ENCODE results near the gene MALAT1.
A peak's percentile ranks its signal among the peaks of the same experiment; 100 is the strongest.
"Not testable (repeated sequence)": the region's sequence is repeated elsewhere in the genome, so short reads cannot be mapped to it uniquely, and the experiment has no call there.

The MALAT1 gene

DNA sequence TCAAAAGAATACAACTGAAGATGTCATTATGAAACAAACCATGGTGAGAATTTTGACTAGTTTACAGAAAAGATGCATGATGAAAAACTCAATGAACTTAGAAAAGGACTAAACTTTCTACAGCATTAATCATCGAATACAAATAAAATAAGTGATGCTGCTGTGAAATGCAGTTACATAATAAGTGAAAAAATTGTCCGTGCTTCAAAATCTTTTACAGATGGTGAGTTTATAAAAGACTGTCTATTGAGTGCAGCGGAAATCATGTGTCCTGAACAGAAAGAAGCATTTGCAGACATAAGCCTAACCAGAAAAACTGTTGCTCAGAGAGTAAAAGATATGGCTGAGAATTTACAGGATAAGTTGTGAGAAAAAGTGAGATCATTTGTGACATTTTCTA, 42.4 kb upstream of the MALAT1 start:
- H3K9me3 Mint-ChIP-seq, result peaks cover 36% of the 10 kb centered on the region
- peaks cover 28% of the 10 kb centered on the region for H3K4me1 Mint-ChIP-seq

DNA sequence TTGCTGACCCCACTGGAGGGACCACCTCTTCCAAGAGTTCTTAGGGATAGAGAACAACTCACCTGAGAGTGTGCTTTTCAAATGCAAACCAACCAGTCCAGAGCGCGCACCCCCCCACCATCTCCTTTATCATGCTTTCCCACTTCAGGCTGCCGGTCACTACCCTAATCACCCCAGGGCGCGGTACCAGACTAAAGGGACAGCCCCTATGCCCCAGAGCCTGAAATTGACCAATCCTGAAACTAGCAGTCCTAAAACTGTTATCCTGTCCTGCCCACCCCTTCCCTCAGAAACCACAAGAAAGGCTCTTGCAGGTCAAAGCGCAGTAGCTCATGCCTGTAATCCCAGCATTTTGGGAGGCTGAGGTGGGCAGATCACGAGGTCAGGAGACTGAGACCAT, 39.3 kb upstream of the MALAT1 start:
- Mint-ChIP-seq H3K4me3 (no peak overlapping the region), H3K27ac (no peak overlapping the region), H3K27me3 (ENCODE audit: low read depth, poor library complexity) (peaks cover 14% of the 10 kb centered on the region), H3K4me1 (peaks cover 28% of the 10 kb centered on the region), H3K9me3 (peaks cover 25% of the 10 kb centered on the region), H3K36me3 (ENCODE audit: low read depth) (peaks cover 20% of the 10 kb centered on the region)
- TF ChIP-seq, protein P1, sequence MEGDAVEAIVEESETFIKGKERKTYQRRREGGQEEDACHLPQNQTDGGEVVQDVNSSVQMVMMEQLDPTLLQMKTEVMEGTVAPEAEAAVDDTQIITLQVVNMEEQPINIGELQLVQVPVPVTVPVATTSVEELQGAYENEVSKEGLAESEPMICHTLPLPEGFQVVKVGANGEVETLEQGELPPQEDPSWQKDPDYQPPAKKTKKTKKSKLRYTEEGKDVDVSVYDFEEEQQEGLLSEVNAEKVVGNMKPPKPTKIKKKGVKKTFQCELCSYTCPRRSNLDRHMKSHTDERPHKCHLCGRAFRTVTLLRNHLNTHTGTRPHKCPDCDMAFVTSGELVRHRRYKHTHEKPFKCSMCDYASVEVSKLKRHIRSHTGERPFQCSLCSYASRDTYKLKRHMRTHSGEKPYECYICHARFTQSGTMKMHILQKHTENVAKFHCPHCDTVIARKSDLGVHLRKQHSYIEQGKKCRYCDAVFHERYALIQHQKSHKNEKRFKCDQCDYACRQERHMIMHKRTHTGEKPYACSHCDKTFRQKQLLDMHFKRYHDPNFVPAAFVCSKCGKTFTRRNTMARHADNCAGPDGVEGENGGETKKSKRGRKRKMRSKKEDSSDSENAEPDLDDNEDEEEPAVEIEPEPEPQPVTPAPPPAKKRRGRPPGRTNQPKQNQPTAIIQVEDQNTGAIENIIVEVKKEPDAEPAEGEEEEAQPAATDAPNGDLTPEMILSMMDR (IDR thresholded peaks at IDR 0.05), result no peak
- DNase-seq, result no peak

More for the DNA sequence above, 42.4 kb upstream of the MALAT1 start:
- peaks cover 27% of the 10 kb centered on the region for H3K36me3 Mint-ChIP-seq (ENCODE audit: low read depth)
- TF ChIP-seq, protein P1 (IDR thresholded peaks at IDR 0.05), result no peak
- H3K27me3 Mint-ChIP-seq (ENCODE audit: low read depth, poor library complexity), result peaks cover 14% of the 10 kb centered on the region
- no peak overlapping the region for H3K27ac Mint-ChIP-seq
- H3K4me3 Mint-ChIP-seq, result peak overlapping the region; percentile 45
- no peak for DNase-seq

DNA sequence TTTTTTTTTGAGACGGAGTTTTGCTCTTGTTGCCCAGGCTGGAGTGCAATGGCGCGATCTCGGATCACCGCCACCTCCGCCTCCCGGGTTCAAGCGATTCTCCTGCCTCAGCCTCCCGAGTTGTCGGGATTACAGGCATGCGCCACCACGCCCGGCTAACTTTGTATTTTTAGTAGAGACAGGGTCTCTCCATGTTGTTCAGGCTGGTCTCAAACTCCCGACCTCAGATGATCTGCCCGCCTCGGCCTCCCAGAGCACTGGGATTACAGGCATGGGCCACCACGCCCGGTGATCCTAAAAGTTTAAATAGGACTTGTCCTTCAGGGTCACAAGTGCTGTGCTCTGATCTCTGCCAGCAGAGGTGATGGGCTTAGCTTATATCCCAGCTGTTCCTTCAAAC, 33.4 kb upstream of the MALAT1 start:
- H3K9me3 Mint-ChIP-seq; DNase-seq; H3K27ac Mint-ChIP-seq; H3K4me3 Mint-ChIP-seq; H3K36me3 Mint-ChIP-seq (ENCODE audit: low read depth): not testable (repeated sequence)
- peaks cover 14% of the 10 kb centered on the region for H3K4me1 Mint-ChIP-seq
- H3K27me3 Mint-ChIP-seq (ENCODE audit: low read depth, poor library complexity), result peaks cover 16% of the 10 kb centered on the region

DNA sequence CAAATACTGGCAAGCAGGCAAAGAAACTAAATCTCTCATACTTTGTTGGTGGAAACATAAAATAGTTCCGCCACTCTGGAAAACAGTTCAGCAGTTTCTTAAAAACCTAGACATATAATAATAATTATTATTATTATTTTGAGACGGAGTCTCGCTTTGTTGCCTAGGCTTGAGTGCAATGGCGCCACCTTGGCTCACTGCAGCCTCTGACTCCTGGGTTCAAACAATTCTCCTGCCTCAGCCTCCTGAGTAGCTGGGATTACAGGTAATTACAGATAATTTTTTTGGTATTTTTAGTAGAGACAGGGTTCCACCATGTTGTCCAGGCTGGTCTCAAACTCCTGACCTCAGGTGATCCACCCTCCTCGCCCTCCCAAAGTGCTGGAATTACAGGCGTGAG, 31.5 kb upstream of the MALAT1 start:
- not testable (repeated sequence) for H3K36me3 Mint-ChIP-seq (ENCODE audit: low read depth)

DNA sequence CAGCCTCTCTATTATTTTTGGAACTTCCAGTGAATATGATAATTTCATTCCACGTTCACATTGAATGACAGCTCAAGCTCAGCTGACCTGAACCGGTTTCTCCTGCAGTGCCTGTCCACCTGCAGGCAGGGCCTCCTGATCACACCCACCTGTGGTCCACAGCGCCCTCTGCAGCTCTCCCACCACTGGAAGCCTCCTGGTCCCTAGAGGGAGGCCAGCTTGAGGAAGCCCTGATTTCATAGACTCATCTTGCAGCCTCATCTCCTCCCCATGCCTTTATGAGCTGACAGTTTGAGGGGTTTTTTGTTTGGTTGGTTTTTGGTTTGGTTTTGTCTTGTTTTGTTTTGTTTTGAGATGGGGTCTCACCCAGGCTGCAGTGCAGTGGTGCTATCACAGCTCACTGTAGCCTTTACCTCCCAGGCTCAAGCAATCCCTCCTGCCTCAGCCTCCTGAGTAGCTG, 29.9 kb upstream of the MALAT1 start:
- H3K27me3 Mint-ChIP-seq (ENCODE audit: low read depth, poor library complexity), result peaks cover 11% of the 10 kb centered on the region
- no peak overlapping the region for H3K27ac Mint-ChIP-seq
- H3K4me3 Mint-ChIP-seq, result no peak overlapping the region
- no peak for DNase-seq
- TF ChIP-seq, protein P1 (IDR thresholded peaks at IDR 0.05), result peak; percentile 16
- no peaks in the 10 kb centered on the region for H3K9me3 Mint-ChIP-seq
- H3K4me1 Mint-ChIP-seq, result peaks cover 33% of the 10 kb centered on the region
- no peaks in the 10 kb centered on the region for H3K36me3 Mint-ChIP-seq (ENCODE audit: low read depth)

More for the DNA sequence above, 31.5 kb upstream of the MALAT1 start:
- H3K27me3 Mint-ChIP-seq (ENCODE audit: low read depth, poor library complexity), result peaks cover 11% of the 10 kb centered on the region
- H3K4me1 Mint-ChIP-seq, result peaks cover 32% of the 10 kb centered on the region
- H3K4me3 Mint-ChIP-seq, DNase-seq, H3K9me3 Mint-ChIP-seq, H3K27ac Mint-ChIP-seq: not testable (repeated sequence)

DNA sequence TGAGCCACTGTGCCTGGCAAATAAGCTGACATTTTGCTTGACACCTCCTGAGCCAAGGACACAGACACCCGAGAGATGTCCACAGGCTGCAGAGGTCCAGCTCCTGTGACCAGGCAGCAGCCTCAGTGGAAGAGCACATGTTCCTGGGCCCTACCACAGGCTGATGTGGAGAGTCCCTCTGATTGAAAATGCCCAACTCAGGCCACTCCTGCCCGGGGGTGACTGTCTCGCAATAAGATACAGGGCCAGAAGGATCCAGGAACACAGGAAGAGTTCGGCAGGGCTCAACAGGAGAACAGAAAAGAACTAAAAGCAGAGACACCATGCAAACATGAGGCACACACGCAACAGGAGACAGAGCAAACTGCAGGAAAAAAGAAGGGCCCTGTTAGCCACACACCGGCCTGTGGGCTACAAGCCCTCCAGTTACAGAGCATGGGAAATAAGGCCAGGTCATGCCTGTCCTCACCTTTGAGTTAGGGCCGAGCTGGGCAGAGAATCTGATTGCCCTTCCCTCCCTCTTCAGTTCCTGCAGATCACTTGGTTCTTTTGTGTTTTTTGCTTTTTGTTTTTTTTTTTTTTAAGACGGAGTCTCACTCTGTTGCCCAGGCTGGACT, 28.3 kb upstream of the MALAT1 start:
- no peaks in the 10 kb centered on the region for H3K9me3 Mint-ChIP-seq
- H3K4me1 Mint-ChIP-seq, result peaks cover 33% of the 10 kb centered on the region
- TF ChIP-seq, protein P1 (IDR thresholded peaks at IDR 0.05), result no peak
- H3K4me3 Mint-ChIP-seq, result no peak overlapping the region
- no peak for DNase-seq
- peak overlapping the region; percentile 83 for H3K27ac Mint-ChIP-seq
- H3K27me3 Mint-ChIP-seq (ENCODE audit: low read depth, poor library complexity), result peaks cover 6% of the 10 kb centered on the region
- H3K36me3 Mint-ChIP-seq (ENCODE audit: low read depth), result no peaks in the 10 kb centered on the region

DNA sequence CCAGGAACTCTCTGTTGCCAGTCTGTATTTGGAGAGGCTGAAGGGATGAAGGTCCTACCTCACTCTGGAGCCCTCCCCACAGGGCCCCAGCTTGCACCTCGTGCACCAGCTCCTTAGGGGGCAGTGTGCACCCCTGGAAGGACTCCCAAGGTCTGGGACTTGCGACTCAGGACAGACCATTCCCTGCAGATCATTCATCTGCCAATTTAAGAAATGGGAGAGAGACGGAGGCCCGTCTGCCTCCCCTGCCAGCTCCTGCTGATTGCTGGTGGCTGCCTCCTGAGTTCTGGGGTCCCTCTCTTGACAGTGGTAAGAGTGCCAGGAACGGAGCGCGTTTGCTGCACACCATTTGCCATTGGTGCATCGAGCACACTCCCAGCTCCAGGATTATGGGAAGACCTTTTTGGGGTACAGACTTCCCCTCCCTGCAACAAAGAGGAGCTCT, 27.4 kb upstream of the MALAT1 start:
- H3K4me3 Mint-ChIP-seq, result no peak overlapping the region
- H3K27me3 Mint-ChIP-seq (ENCODE audit: low read depth, poor library complexity), result peaks cover 6% of the 10 kb centered on the region
- DNase-seq, result no peak
- H3K36me3 Mint-ChIP-seq (ENCODE audit: low read depth), result no peaks in the 10 kb centered on the region
- TF ChIP-seq, protein P1 (IDR thresholded peaks at IDR 0.05), result peak; percentile 35
- peaks cover 38% of the 10 kb centered on the region for H3K4me1 Mint-ChIP-seq
- peak overlapping the region; percentile 29 for H3K27ac Mint-ChIP-seq
- no peaks in the 10 kb centered on the region for H3K9me3 Mint-ChIP-seq

DNA sequence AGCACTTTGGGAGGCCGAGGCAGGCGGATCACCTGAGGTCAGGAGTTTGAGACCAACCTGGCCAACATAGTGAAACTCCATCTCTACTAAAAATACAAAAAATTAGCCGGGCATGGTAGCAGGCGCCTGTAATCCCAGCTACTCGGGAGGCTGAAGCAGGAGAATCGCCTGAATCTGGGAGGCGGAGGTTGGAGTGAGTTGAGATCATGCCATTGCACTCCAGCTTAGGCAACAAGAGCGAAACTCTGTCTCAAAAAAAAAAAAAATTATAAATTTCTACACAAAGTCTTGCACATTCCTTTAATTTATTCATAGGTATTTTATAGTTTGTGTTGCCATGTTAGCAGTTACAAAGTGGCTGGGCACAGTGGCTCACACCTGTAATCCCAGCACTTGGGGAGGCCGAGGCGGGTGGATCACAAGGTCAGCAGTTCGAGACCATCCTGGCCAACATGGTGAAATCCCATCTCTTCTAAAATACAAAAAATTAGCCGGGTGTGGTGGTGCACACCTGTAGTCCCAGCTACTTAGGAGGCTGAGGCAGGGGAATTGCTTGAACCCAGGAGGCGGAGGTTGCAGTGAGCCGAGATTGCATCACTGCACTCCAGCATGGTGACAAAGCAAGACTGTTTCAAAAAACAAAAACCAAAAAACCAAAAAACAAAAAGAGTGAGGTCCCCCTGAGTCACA, 26.1 kb upstream of the MALAT1 start:
- not testable (repeated sequence) for H3K27me3 Mint-ChIP-seq (ENCODE audit: low read depth, poor library complexity); H3K4me3 Mint-ChIP-seq; H3K36me3 Mint-ChIP-seq (ENCODE audit: low read depth); DNase-seq; H3K27ac Mint-ChIP-seq; H3K9me3 Mint-ChIP-seq
- peaks cover 47% of the 10 kb centered on the region for H3K4me1 Mint-ChIP-seq

All from nephron progenitor cell (in vitro differentiated cells).